ENCODE measurements around the gene CDH24. TPM values are rescaled to one million over a fixed set of nuclear protein-coding genes. Genes with fewer than 3 reads are reported as not detected.

Gene CDH24
- total and polyA plus RNA-seq, 2 of the 4 experiments (the other 2 are of a cell fraction) = 3.9 to 24.4 TPM

DNA sequence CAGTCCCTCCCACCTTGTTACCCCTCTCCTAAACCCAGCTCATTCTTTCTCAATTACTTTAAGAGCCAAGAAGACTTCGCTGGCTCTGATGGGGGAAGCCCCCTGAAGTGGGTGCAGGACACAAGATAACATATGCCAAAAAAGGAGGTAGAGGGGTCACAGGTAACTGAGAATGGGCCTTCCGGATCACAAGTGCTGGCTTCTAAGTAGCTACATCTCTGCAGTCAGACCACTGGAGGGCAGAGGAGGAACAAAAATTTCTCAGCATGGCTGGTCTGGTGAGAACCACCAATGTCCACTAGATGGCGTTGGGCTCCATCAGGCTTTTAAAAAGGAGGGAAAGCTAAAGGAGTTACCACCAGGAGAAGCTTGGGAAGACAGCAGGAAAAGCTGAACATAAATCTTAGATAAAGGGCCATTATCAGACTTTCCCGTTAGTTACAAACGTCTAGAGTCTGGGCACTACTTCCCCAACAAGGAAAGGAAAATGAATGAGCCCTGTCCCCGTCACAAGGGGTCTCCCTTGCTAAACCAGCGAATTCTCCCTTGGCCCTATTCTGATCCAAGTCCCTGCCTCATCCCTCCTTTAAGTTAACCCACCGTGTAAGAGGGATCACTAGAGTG, 11.6 kb upstream of the CDH24 start:
- Histone ChIP-seq H3K9me1 (ENCODE audit: insufficient read depth, low read length) (peaks cover 5% of the 10 kb centered on the region; the same call in 1 of the 2 replicates), H3K56ac (ENCODE audit: extremely low read depth, insufficient read depth, low read length) (no peak overlapping the region), H3K4me3 (ENCODE audit: insufficient read depth, low read depth, low read length) (no peak overlapping the region), H3K27ac (ENCODE audit: insufficient read depth, low read length) (peak overlapping the region; percentile 14), H2BK20ac (ENCODE audit: low read depth, low read length) (no peak overlapping the region), H3K36me3 (ENCODE audit: control insufficient read depth, insufficient read depth, low read length) (peaks cover 46% of the 10 kb centered on the region), H2BK5ac (ENCODE audit: low read depth, low read length, poor library complexity, severe bottlenecking) (no peak overlapping the region), H3K4ac (ENCODE audit: low read depth, low read length) (peak overlapping the region; percentile 15; the same call in 1 of the 2 replicates), H2BK15ac (ENCODE audit: low read depth, low read length) (no peak overlapping the region), H3K14ac (replicated peaks; ENCODE audit: low read depth, low read length) (no peak overlapping the region), H3K23ac (ENCODE audit: low read depth, low read length) (peak overlapping the region; percentile 83), H3K9ac (ENCODE audit: low read depth, low read length) (0 out of 2 replicates have a peak overlapping the region, but pooled peaks have one; percentile 7), H3K9me3 (ENCODE audit: control insufficient read depth, insufficient read depth, low read length) (no peaks in the 10 kb centered on the region), H4K8ac (ENCODE audit: low read depth in 2 of 2, low read length in 2 of 2) (peak overlapping the region in 1 of 2 experiments; percentile 36; a peak in 1 of 4 replicates), H2AK5ac (ENCODE audit: low read depth, low read length) (peak overlapping the region; percentile 10; the same call in 1 of the 2 replicates), H3K79me1 (ENCODE audit: low read depth in 1 of 2, low read length in 2 of 2) (peaks cover 20 to 71% of the 10 kb centered on the region in 2 experiments), H2AK9ac (replicated peaks; ENCODE audit: low read depth, low read length, poor library complexity) (peak overlapping the region; percentile 30), H3K4me1 (ENCODE audit: control insufficient read depth, insufficient read depth, low read length) (peaks cover 13% of the 10 kb centered on the region), H2AFZ (replicated peaks; ENCODE audit: low read length, poor library complexity) (no peak overlapping the region), H3K4me2 (ENCODE audit: low read depth, low read length) (peak overlapping the region; percentile 60; the same call in 1 of the 2 replicates), H4K91ac (ENCODE audit: insufficient read depth, low read depth, low read length) (peak overlapping the region; percentile 10; the same call in 1 of the 2 replicates), H2BK120ac (ENCODE audit: low read depth, low read length) (no peak overlapping the region), H4K20me1 (ENCODE audit: insufficient read depth, low read length) (peaks cover 46% of the 10 kb centered on the region), H3K27me3 (ENCODE audit: control insufficient read depth, insufficient read depth, low read length) (no peaks in the 10 kb centered on the region), H3K18ac (ENCODE audit: low read depth, low read length) (no peak overlapping the region), H4K5ac (ENCODE audit: low read depth, low read length) (no peak overlapping the region)
- POLR2A ChIA-PET (ENCODE audit: unreplicated experiment) = interaction anchor here (0.5 kb wide), 1 partner anchor 54 kb away, joined by 8 read pairs; no protein-coding TSS in a partner anchor
- TF ChIP-seq CHD1 (IDR thresholded peaks at IDR 0.05; ENCODE audit: low read depth, low read length) = no peak
- no peak for TF ChIP-seq FOS (IDR thresholded peaks at IDR 0.05; ENCODE audit: low read depth, low read length)
- no peak for TF ChIP-seq CEBPB (IDR thresholded peaks at IDR 0.05; ENCODE audit: low read depth, low read length)
- TF ChIP-seq CTCF (conservative IDR thresholded peaks at IDR 0.05; ENCODE audit: low read depth, low read length) = peak; percentile 100
- no peak for TF ChIP-seq MAFK (IDR thresholded peaks at IDR 0.05; ENCODE audit: low read depth, low read length)
- peak; percentile 87 for TF ChIP-seq SMC3 (IDR thresholded peaks at IDR 0.05; ENCODE audit: low read depth, low read length)
- no peak for TF ChIP-seq POLR2A (IDR thresholded peaks at IDR 0.05; ENCODE audit: low read depth, low read length)
- TF ChIP-seq RAD21 (IDR thresholded peaks at IDR 0.05; ENCODE audit: low read length) = peak; percentile 80
- WGBS, 2 experiments (ENCODE audit: extremely low coverage in 2 of 2, insufficient read length in 1 of 2) = 14% methylated on average over 4 of the region's 8 CpGs; no CpG with 5 or more reads in 1 of the 2 experiments
- DNase-seq (peak; percentile 93), ATAC-seq (ENCODE audit: low read depth) (peak; percentile 69)
- CTCF ChIA-PET = interaction anchor here (0.5 to 1.8 kb wide), 29 partner anchors 8 to 151 kb away, joined by 3 to 21 read pairs (median 4); partner anchors contain the start of genes ACIN1, C14orf119, CDH24 and CEBPE
- intact Hi-C loops (cut with micrococcal nuclease) (loop anchor here (1.0 kb wide), 1 partner anchor 40 kb away; no protein-coding TSS in a partner anchor), dilution Hi-C loops (cut with HindIII; ENCODE audit: low sequenced_read_pairs, unreplicated experiment) (no loop called here), in situ Hi-C loops (cut with MboI; ENCODE audit: low sequenced_read_pairs) (loop anchor here (5.0 to 10.0 kb wide), 2 partner anchors 33 to 514 kb away; partner anchors contain the start of gene CIROP)
- no TSS peak for BruUV-seq (replicated peaks)

All from IMR-90 (cell line).